NT2/D1 (cell line): ENCODE results near the gene DONSON.
"Not testable (repeated sequence)": the region's sequence is repeated elsewhere in the genome, so short reads cannot be mapped to it uniquely, and the experiment has no call there.

Experiments used
- DNase-seq: peaks from one replicate; pipeline ENCODE4 v3.0.0-alpha.2; 2011; ENCODE audit warnings: low read depth, low spot score
- H3K27me3 ChIP-seq: 2 replicates; pipeline ENCODE4 v1.6.0; 2011; ENCODE audit warnings: mild to moderate bottlenecking; ENCODE audit not compliant: insufficient read length, insufficient read depth
- H3K36me3 ChIP-seq: 2 replicates; pipeline ENCODE4 v1.6.1; 2011; ENCODE audit warnings: mild to moderate bottlenecking, low read length, mixed read lengths; ENCODE audit not compliant: insufficient read depth, insufficient read length
- H3K4me1 ChIP-seq: 2 replicates; pipeline ENCODE4 v1.5.1; 2011; ENCODE audit not compliant: insufficient read depth, insufficient read length
- H3K4me3 ChIP-seq: 2 replicates; pipeline ENCODE4 v1.5.1; 2011; ENCODE audit warnings: low read depth; ENCODE audit not compliant: insufficient read length
- H3K9ac ChIP-seq: 2 replicates; pipeline ENCODE4 v1.6.0; 2011; ENCODE audit warnings: low read depth; ENCODE audit not compliant: insufficient read length
- H3K9me3 ChIP-seq: 2 replicates; pipeline ENCODE4 v1.5.1; 2011; ENCODE audit warnings: mild to moderate bottlenecking, low read length; ENCODE audit not compliant: insufficient read depth
- SUZ12 ChIP-seq: IDR thresholded peaks from 2 replicates; pipeline ENCODE4 v1.6.1; 2011; ENCODE audit not compliant: insufficient read length, insufficient read depth; ENCODE audit errors: extremely low read depth
- YY1 ChIP-seq: IDR thresholded peaks from 2 replicates; pipeline ENCODE4 v1.6.1; 2011; ENCODE audit not compliant: insufficient read length, insufficient read depth
- ZNF274 ChIP-seq: IDR thresholded peaks from 2 replicates; pipeline ENCODE4 v1.6.1; 2011; ENCODE audit warnings: mild to moderate bottlenecking, low read depth, low read length

The DONSON gene, protein sequence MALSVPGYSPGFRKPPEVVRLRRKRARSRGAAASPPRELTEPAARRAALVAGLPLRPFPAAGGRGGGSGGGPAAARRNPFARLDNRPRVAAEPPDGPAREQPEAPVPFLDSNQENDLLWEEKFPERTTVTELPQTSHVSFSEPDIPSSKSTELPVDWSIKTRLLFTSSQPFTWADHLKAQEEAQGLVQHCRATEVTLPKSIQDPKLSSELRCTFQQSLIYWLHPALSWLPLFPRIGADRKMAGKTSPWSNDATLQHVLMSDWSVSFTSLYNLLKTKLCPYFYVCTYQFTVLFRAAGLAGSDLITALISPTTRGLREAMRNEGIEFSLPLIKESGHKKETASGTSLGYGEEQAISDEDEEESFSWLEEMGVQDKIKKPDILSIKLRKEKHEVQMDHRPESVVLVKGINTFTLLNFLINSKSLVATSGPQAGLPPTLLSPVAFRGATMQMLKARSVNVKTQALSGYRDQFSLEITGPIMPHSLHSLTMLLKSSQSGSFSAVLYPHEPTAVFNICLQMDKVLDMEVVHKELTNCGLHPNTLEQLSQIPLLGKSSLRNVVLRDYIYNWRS

DNA sequence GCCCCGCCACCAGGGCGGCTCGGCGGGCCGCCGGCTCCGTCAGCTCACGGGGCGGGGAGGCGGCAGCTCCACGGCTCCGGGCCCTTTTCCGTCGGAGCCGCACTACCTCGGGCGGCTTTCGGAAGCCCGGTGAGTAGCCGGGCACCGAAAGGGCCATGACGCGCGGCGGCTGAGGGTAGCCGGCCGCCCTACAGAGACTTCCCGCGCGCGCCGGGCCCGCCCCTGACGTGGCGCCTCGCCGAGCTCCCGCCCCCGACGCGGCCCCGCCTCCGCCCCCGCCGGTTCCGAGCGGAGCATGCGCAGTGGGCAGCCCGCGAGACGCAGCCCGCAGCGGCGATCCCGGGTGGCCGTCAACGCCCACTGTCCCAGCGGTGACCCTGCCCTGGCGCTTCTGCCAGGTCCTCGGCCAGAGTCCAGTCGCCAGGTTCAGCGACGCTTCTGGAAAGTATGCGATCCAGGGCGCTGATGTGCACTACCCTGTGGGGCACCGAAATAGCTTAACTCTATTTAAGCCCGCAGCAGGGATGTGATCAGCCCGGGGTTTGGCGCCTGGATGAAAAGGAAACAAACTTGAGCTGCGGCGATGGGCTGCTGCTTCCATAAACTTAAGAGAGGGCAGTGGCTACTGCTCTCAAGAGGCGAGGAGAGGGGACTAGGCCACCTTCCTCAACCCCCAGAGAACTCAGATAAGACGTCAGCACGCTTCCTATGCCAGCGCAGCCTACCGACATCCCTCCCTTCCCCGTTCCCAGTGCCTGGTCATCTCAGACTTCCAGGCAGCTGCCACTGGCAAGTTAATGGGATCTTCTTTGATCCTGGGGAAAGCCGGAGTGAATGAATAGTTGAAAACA lies at the start of gene DONSON:
TSS of gene DONSON (minus strand) at position 200 of the 851 bp plus-strand sequence. CDS start at position 157, 43 bp downstream.
- DNase-seq: peak; percentile 76
- no peak for TF ChIP-seq YY1
- no peak for TF ChIP-seq SUZ12
- TF ChIP-seq ZNF274: no peak
- Histone ChIP-seq H3K36me3 (peaks cover 36% of the 10 kb centered on the region), H3K4me3 (peak within 1 kb of the TSS; percentile 88), H3K27me3 (no peaks in the 10 kb centered on the region), H3K9ac (peak within 1 kb of the TSS; percentile 98), H3K9me3 (no peaks in the 10 kb centered on the region), H3K4me1 (no peaks in the 10 kb centered on the region)

DNA sequence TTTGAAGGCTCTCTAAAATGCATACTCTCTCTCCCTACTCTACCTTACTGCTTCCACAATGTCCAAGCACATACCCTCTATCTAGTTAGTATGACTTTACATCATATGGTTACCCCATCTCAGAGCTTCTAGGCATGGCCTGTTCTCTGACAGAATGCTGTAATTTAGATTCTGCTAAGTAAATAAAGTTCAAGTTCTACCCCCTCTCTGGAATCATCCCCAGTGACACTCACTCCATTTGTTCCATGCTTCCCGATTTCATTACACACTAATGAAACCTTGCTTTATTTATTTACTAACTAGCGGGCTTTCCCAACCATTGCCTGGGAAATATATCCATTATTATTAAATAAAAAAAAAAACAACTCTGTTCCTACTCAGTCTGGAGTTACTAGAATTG lies 45.8 kb upstream of the DONSON start:
- no peak overlapping the region for H3K9ac ChIP-seq
- TF ChIP-seq YY1 (no peak), SUZ12 (no peak), ZNF274 (no peak)
- no peaks in the 10 kb centered on the region for H3K4me1 ChIP-seq
- H3K9me3 ChIP-seq: no peaks in the 10 kb centered on the region
- DNase-seq: no peak
- H3K27me3 ChIP-seq: no peaks in the 10 kb centered on the region
- H3K36me3 ChIP-seq: peaks cover 16% of the 10 kb centered on the region
- no peak overlapping the region for H3K4me3 ChIP-seq

DNA sequence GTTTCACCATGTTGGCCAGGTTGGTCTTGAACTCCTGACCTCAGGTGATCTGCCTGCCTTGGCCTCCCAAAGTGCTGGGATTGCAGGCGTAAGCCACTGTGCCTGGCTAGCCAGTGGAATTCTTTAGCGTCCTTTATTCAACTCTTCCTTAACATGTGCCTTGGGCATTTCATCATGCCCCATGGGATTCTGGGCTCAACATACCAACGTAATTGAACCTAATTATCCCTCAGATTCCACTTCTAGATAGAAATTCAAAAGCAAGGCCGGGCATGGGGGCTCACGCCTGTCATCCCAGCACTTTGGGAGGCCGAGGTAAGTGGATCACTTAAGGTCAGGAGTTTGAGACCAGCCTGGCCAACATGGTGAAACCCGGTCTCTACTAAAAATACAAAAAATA lies 37.7 kb upstream of the DONSON start:
- not testable (repeated sequence) for H3K4me3 ChIP-seq, DNase-seq, H3K4me1 ChIP-seq, H3K9me3 ChIP-seq, H3K27me3 ChIP-seq, H3K9ac ChIP-seq
- H3K36me3 ChIP-seq: peaks cover 44% of the 10 kb centered on the region

DNA sequence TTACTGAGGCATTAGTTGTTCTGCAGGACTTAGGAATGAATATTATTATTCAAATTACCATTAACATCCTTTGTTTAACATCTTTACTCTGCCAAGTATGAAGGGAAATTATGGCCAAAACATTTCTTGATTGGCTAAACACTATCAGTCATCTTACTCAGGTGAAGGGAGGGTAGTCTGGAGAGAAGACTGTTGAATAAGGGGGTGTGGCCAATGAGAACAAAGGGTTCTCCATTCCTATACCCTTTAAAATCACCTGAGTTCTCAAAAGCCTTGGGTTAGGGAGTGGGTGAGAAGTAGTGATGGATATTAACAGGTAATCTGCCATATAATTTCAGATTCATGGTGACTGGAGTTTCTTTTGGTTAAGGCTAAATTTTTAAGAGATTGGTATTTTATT lies 33.8 kb upstream of the DONSON start:
- peaks cover 4% of the 10 kb centered on the region for H3K4me1 ChIP-seq
- no peak for DNase-seq
- no peaks in the 10 kb centered on the region for H3K27me3 ChIP-seq
- H3K9me3 ChIP-seq: no peaks in the 10 kb centered on the region
- H3K9ac ChIP-seq: no peak overlapping the region
- no peak for TF ChIP-seq YY1
- no peak for TF ChIP-seq ZNF274
- no peak for TF ChIP-seq SUZ12
- no peak overlapping the region for H3K4me3 ChIP-seq
- H3K36me3 ChIP-seq: peaks cover 44% of the 10 kb centered on the region

DNA sequence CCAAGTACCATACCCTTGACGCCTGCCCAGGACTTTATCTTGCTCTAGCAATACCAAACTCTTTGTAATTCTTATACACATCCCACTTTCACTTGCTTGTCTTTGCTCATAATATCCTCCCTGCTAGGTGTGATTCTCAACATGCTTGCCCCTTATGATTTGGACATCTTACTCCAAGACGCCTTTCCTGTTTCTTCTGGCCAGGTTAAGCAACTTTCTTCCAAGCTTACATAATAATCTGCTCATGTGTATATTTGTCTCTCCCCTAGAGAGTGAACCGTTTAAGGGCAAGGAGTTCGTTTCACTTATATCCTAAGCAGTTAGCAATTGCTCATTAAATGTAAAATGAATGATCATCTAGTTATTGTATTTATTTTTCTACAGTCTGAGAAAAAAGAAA lies 31.2 kb upstream of the DONSON start:
- Histone ChIP-seq H3K4me1 (peaks cover 4% of the 10 kb centered on the region), H3K9me3 (no peaks in the 10 kb centered on the region), H3K27me3 (no peaks in the 10 kb centered on the region), H3K36me3 (peaks cover 52% of the 10 kb centered on the region), H3K4me3 (no peak overlapping the region), H3K9ac (no peak overlapping the region)
- no peak for DNase-seq
- TF ChIP-seq YY1: no peak
- TF ChIP-seq SUZ12: no peak
- TF ChIP-seq ZNF274: no peak

DNA sequence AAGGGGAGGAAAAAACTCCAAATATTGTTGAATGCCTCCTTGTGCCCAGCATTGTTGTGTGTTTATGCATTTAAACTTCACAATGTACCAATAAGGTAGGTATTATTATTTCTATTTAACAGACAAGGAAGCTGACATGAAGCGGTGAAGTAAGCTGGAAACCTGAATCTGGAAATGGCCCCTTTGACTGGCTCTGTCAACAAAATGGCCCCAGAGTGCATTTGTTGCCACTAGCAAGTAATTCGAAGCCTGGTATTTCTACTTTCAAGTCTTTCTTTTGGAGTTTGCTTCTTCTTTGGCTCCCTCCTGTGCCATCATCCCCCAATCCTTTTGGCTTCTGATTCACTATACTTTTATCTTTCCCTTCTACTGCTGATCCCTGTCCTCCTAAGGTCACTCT lies 29.9 kb upstream of the DONSON start:
- Histone ChIP-seq H3K27me3 (no peaks in the 10 kb centered on the region), H3K9me3 (no peaks in the 10 kb centered on the region), H3K36me3 (peaks cover 49% of the 10 kb centered on the region), H3K9ac (no peak overlapping the region), H3K4me1 (peaks cover 4% of the 10 kb centered on the region), H3K4me3 (no peak overlapping the region)
- DNase-seq: no peak
- TF ChIP-seq ZNF274: no peak
- TF ChIP-seq YY1: peak; percentile 80
- no peak for TF ChIP-seq SUZ12

DNA sequence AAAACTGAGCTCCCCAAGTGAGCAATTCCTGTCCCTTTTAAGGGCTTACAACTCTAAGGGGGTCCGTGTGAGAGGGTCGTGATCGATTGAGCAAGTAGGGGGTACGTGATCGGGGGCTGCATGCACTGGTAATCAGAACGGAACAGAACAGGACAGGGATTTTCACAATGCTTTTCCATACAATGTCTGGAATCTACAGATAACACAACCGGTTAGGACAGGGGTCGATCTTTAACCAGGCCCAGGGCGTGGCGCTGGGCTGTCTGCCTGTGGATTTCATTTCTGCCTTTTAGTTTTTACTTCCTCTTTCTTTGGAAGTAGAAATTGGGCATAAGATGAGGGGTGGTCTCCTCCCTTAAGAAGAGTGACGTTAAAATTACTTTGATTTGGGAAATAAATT lies 29.1 kb upstream of the DONSON start:
- H3K4me3 ChIP-seq, H3K27me3 ChIP-seq, H3K9me3 ChIP-seq, DNase-seq, H3K4me1 ChIP-seq, H3K9ac ChIP-seq: not testable (repeated sequence)
- peaks cover 54% of the 10 kb centered on the region for H3K36me3 ChIP-seq
